ENCODE measurements around the gene NDUFAF4. TPM values are rescaled to one million over a fixed set of nuclear protein-coding genes. Genes with fewer than 3 reads are reported as not detected.
A peak's percentile ranks its signal among the peaks of the same experiment; 100 is the strongest.

Gene NDUFAF4
- total RNA-seq (2022): 44.1 and 51.8 TPM in 2 replicates
- Bru-seq, nascent RNA: percentile 83 among the genes with signal in this experiment
- BruChase-seq, experiment 1, labeled RNA remaining after a 2-hour chase: percentile 82 among the genes with signal in this experiment
- percentile 81 among the genes with signal in this experiment for BruChase-seq, experiment 2, labeled RNA remaining after a 6-hour chase
- long read RNA-seq, transcript NDUFAF4-201 (3 exons, 2,399 nt): major isoform, 46 of 50 reads
- long read RNA-seq, partial matches to known transcripts: 0 of 50 reads
- long read RNA-seq, other reads (novel, unspliced or antisense): 2 of 50 reads

DNA sequence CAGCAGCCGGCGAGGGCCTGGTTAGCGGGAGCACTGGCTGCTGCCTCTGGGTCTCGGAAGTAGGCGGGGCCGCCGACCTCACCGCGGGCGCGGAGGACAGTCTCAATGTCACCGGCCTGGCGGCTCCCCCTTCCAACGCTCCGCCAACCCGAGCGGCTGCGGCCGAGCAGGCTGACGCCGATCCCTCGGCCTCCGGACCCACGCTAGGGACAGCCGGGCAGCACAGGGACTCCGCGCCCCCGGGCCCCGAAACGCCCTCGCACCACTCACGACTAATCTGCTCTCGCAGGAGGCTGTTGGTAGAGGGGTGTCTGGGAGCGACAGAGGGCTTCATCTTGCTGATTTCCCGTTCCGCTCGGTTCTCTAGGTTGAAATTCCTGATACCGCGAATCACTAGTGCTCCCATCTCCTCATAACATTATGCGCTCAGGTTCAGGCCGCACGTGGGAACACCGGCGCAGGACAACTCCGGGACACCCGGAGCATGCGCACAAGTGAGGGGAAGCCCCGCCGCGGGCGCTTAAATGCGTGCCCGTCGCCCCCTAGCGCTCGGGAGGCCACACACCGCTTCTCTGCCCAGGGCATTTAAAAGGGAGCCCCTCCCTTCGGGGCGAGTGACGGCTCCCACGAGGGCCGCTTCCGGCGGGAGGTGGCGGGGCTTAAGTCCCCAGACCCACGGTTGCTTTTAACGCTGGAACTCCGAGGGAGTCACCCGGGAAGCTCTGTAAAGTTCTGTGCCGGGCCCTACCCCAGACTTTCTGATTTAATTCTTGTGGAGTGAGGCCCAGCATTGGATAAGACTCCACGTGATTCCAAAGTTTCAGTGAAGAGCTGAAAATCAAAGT, at the start of gene NDUFAF4:
Gene NDUFAF4, minus strand, starts transcription at position 496 of the 845 bp plus-strand sequence. Its CDS starts 90 bp downstream, at position 406.
- intact Hi-C loops (cut with micrococcal nuclease; ENCODE audit: unreplicated experiment): loop anchor here (1.0 to 5.0 kb wide), 6 partner anchors 27 to 505 kb away; partner anchors contain the start of genes GPR63, KLHL32 and UFL1
- no TSS peak for BruUV-seq (replicated peaks)
- Mint-ChIP-seq H3K27ac (ENCODE audit: unreplicated experiment) (peak within 1 kb of the TSS; percentile 67), H3K27me3 (ENCODE audit: insufficient read depth, unreplicated experiment) (no peaks in the 10 kb centered on the region), H3K4me1 (ENCODE audit: low read depth, unreplicated experiment) (peaks cover 8% of the 10 kb centered on the region), H3K36me3 (ENCODE audit: insufficient read depth, unreplicated experiment) (peaks cover 6% of the 10 kb centered on the region), H3K9me3 (ENCODE audit: unreplicated experiment) (no peaks in the 10 kb centered on the region), H3K4me3 (ENCODE audit: unreplicated experiment) (peak within 1 kb of the TSS; percentile 75)
- POLR2A ChIA-PET: interaction anchor here (0.6 kb wide), 1 partner anchor 12 kb away, joined by 5 read pairs; no protein-coding TSS in a partner anchor
- Histone ChIP-seq H3K4me3 (ENCODE audit: low read depth, low read length) (peak within 1 kb of the TSS; percentile 93), H3K4me1 (peaks cover 6% of the 10 kb centered on the region; the same call in 1 of the 2 replicates), H3K27me3 (replicated peaks; ENCODE audit: control insufficient read depth, insufficient read depth, low read length) (no peaks in the 10 kb centered on the region), H3K36me3 (ENCODE audit: control insufficient read depth, insufficient read depth, low read length) (no peaks in the 10 kb centered on the region), H3K9me3 (no peaks in the 10 kb centered on the region)
- DNase-seq: peak; percentile 93 to 95
- CTCF ChIA-PET: interaction anchor here (0.6 to 1.5 kb wide), 3 partner anchors 158 to 271 kb away, joined by 4 to 5 read pairs (median 5); no protein-coding TSS in a partner anchor
- TF ChIP-seq, protein P1, sequence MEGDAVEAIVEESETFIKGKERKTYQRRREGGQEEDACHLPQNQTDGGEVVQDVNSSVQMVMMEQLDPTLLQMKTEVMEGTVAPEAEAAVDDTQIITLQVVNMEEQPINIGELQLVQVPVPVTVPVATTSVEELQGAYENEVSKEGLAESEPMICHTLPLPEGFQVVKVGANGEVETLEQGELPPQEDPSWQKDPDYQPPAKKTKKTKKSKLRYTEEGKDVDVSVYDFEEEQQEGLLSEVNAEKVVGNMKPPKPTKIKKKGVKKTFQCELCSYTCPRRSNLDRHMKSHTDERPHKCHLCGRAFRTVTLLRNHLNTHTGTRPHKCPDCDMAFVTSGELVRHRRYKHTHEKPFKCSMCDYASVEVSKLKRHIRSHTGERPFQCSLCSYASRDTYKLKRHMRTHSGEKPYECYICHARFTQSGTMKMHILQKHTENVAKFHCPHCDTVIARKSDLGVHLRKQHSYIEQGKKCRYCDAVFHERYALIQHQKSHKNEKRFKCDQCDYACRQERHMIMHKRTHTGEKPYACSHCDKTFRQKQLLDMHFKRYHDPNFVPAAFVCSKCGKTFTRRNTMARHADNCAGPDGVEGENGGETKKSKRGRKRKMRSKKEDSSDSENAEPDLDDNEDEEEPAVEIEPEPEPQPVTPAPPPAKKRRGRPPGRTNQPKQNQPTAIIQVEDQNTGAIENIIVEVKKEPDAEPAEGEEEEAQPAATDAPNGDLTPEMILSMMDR (IDR thresholded peaks at IDR 0.05; ENCODE audit: insufficient read depth in 1 of 2, low read depth in 1 of 2, low read length in 1 of 2, severe bottlenecking in 1 of 2, unreplicated experiment in 1 of 2): peak; percentile 81 to 87

DNA sequence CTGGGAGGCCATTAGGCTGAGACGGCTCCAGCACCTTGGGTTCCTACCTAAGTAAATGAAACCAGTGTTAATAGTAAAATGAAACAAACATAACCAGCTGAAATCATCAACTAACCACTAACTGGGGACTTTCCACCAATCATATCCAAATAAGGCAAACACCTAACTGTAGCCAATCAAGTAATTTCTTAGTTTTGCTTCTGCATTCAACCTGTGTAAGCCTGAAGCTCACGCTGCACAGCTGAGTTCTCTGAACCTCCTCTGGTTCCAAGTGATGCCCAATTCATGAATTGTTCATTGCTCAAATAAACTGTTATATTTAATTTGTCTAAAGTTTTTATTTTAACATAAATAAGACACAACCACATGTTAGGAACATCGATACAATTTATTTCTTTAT, 49.4 kb upstream of the NDUFAF4 start:
- no peak overlapping the region for H3K4me3 ChIP-seq (ENCODE audit: low read depth, low read length)
- Mint-ChIP-seq H3K9me3 (ENCODE audit: unreplicated experiment) (no peaks in the 10 kb centered on the region), H3K36me3 (ENCODE audit: insufficient read depth, unreplicated experiment) (no peaks in the 10 kb centered on the region), H3K4me3 (ENCODE audit: unreplicated experiment) (no peak overlapping the region), H3K27me3 (ENCODE audit: insufficient read depth, unreplicated experiment) (peaks cover 17% of the 10 kb centered on the region), H3K27ac (ENCODE audit: unreplicated experiment) (no peak overlapping the region), H3K4me1 (ENCODE audit: low read depth, unreplicated experiment) (no peaks in the 10 kb centered on the region)
- H3K36me3 ChIP-seq (ENCODE audit: control insufficient read depth, insufficient read depth, low read length): no peaks in the 10 kb centered on the region
- H3K27me3 ChIP-seq (replicated peaks; ENCODE audit: control insufficient read depth, insufficient read depth, low read length): no peaks in the 10 kb centered on the region
- H3K9me3 ChIP-seq: no peaks in the 10 kb centered on the region
- no TSS peak for BruUV-seq (replicated peaks)
- POLR2A ChIA-PET: no interaction called here
- intact Hi-C loops (cut with micrococcal nuclease; ENCODE audit: unreplicated experiment): no loop called here
- H3K4me1 ChIP-seq: no peaks in the 10 kb centered on the region
- CTCF ChIA-PET: no interaction called here
- DNase-seq: no peak
- TF ChIP-seq, protein P1 (IDR thresholded peaks at IDR 0.05; ENCODE audit: insufficient read depth in 1 of 2, low read depth in 1 of 2, low read length in 1 of 2, severe bottlenecking in 1 of 2, unreplicated experiment in 1 of 2): no peak

DNA sequence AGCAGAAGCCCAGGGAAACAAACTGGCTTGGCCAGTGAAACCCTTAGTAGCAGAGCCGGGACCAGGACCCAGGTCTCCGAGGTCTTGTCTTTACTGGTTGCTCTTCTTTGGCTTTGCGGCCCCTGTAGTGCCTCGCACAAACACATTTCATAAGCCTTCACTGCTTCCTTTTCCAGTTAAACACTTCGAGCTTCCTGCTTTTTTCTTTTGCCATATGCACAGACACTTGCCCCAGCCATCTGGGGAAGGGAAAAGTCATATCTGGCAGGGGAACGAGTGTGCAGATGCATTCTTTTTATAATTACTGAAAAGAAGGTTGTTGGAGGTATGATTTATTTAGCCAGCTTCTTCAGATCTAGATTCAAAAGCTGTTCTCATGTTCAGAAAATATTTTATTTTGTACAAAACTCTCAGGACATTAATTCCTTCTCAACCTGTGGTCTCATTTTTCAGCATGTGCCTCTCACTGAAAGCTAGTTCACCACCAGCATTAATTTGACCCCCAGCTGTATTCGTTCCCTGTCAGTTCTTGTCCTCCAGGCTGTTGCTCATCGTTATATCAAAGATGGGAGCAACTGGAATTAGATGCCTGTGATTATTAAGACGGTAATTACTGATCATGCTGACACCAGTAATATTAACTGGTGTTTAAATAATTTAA, 46.0 kb upstream of the NDUFAF4 start:
- Mint-ChIP-seq H3K27me3 (ENCODE audit: insufficient read depth, unreplicated experiment) (peaks cover 15% of the 10 kb centered on the region), H3K27ac (ENCODE audit: unreplicated experiment) (no peak overlapping the region), H3K36me3 (ENCODE audit: insufficient read depth, unreplicated experiment) (no peaks in the 10 kb centered on the region), H3K4me3 (ENCODE audit: unreplicated experiment) (no peak overlapping the region), H3K4me1 (ENCODE audit: low read depth, unreplicated experiment) (no peaks in the 10 kb centered on the region), H3K9me3 (ENCODE audit: unreplicated experiment) (no peaks in the 10 kb centered on the region)
- TF ChIP-seq, protein P1 (IDR thresholded peaks at IDR 0.05; ENCODE audit: insufficient read depth in 1 of 2, low read depth in 1 of 2, low read length in 1 of 2, severe bottlenecking in 1 of 2, unreplicated experiment in 1 of 2): no peak
- no peak for DNase-seq
- H3K27me3 ChIP-seq (replicated peaks; ENCODE audit: control insufficient read depth, insufficient read depth, low read length): no peaks in the 10 kb centered on the region
- no peak overlapping the region for H3K4me3 ChIP-seq (ENCODE audit: low read depth, low read length)
- H3K4me1 ChIP-seq: no peaks in the 10 kb centered on the region
- ChIA-PET POLR2A (no interaction called here), CTCF (no interaction called here)
- no TSS peak for BruUV-seq (replicated peaks)
- H3K9me3 ChIP-seq: no peaks in the 10 kb centered on the region
- H3K36me3 ChIP-seq (ENCODE audit: control insufficient read depth, insufficient read depth, low read length): no peaks in the 10 kb centered on the region
- intact Hi-C loops (cut with micrococcal nuclease; ENCODE audit: unreplicated experiment): no loop called here
